DMS79 treated with DMSO at 0.1 percent for 48 hours (cell line): Measurements from ENCODE around the gene CMA1.
"Not testable (repeated sequence)": the region's sequence is repeated elsewhere in the genome, so short reads cannot be mapped to it uniquely, and the experiment has no call there.

Experiments
- DNase-seq: peaks from one replicate; lab custom pipeline; 2025; lab: John Stamatoyannopoulos, UW

The CMA1 gene, protein sequence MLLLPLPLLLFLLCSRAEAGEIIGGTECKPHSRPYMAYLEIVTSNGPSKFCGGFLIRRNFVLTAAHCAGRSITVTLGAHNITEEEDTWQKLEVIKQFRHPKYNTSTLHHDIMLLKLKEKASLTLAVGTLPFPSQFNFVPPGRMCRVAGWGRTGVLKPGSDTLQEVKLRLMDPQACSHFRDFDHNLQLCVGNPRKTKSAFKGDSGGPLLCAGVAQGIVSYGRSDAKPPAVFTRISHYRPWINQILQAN

DNA sequence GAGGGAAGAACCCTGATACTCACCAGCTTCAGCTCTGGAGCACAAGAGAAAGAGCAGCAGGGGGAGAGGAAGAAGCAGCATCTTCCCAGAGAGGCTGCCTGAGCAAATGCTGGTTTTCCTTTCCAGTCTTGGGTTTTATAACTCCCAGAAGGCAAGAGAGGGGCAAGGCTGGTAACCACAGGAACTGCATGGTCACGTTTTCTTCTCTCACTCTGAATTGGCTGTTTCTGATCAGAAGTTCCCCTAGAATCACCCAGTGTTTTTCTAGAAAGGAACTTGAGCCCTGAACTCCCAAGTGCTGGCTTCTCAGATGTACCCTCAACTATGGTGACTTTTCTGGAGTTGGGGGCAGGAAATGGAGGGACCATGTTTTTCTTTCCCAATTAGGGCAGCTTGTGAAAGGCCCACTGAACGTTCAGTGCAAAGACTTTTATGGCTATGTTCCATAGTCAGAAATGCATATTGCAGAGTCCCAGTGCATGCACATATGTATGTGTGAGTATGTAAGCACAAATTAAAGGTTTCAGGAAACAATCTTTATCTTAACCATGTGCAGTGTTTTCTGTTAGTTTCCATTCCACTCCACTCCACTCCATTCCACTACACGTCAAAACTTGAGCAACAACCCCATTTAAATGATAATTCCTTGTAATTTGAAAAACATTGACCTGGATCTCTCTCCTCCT, at the start of gene CMA1:
Gene CMA1 (minus strand): TSS at position 111 of the 686 bp plus-strand sequence. CDS start 30 bp downstream, at position 81.
- DNase-seq = no peak

DNA sequence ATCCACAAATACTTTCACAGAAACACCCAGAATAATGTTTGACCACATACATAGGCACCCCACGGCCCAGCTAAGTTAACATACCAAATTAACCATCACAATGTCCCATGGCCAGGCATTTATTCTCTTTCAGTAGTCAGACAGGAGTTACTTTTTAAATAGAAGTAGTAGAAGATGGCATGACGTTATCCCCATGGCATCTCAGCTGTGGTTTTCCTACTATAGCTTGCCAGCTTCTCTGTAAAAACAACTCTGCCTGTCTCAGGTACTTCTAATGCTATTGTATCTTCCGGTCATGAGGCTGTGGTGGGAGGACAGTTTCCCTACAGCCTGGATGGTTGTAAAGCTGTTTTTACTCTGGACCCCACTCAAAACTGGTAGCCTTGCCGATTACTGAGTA, 48.7 kb upstream of the CMA1 start:
- DNase-seq = no peak

DNA sequence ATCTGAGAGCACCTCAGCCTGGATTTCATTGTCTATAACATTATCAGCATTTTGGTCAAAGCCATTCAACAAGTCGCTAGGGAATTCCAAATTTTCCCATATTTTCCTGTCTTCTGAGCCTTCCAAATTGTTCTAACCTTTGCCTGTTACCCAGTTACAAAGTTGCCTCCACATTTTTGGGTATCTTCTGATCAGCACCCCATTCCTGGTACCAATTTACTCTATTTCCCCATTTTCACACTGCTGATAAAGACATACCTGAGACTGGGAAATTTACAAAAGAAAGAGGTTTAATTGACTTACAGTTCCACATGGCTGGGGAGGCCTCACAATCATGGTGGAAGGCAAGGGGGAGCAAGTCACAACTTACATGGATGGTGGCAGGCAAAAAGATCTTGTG, 41.0 kb upstream of the CMA1 start:
- not testable (repeated sequence) for DNase-seq

DNA sequence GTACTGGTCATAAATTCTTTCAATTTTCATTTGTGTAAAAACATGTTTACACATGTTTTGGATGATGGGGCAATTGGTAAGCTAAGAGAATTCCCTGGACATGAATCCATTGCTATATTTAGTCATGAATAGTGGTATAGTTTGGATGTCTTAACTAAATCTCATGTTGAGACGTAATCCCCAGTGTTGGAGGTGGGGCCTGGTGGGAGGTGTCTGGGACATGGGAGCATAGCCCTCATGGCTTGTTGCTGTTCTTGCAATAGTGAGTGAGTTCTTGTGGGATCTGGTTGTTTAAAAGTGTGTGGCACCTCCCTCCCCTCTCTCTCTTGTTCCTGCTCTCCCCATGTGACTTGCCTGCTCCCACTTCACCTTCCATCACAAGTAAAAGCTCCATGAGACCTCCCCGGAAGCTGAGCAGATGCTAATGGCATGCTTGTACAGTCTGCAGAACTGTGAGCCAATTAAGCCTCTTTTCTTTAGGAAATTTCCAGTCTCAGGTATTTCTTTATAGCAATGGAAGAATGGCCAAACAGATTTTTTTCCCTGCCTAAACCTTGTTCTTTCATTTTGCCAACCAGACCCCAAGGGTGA, 34.4 kb upstream of the CMA1 start:
- no peak for DNase-seq

DNA sequence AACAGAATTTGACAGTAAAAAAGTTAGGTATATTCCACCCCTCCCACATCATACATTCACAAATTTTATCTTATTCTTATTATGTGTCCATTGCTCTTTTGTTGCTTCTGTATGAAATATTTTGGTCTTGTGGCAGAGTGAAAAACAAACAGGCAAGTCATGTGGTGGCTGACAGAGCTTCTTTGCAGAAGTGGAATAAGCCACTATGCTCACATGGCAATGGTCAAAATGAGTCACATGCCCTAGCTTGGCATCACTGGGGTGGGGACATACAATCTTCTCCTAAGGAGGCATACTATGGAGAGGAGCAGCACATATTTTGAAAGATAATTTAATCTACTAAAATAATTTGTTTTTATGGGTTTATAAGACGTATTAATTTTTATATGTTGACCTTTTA, 27.7 kb upstream of the CMA1 start:
- DNase-seq = no peak

DNA sequence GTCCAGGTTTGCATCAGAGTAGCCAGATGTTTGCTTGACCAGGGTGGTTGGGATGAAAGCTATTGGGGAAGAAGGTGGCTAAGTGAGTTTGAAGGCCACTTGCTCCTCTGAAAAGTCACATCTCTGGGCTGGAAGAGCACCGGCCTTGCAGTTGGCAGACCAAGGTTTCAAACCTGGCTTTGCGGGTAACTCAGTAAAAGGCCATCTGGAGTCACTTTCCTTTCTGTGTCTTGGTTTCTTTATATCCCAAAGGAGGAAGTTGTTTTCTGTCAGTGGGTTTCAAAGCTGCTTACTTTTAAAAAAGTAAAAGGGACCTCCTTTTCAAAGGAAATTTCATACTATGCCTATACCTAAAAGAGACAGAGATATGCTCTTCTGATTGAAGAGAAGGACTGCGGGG, 26.2 kb upstream of the CMA1 start:
- DNase-seq = no peak

DNA sequence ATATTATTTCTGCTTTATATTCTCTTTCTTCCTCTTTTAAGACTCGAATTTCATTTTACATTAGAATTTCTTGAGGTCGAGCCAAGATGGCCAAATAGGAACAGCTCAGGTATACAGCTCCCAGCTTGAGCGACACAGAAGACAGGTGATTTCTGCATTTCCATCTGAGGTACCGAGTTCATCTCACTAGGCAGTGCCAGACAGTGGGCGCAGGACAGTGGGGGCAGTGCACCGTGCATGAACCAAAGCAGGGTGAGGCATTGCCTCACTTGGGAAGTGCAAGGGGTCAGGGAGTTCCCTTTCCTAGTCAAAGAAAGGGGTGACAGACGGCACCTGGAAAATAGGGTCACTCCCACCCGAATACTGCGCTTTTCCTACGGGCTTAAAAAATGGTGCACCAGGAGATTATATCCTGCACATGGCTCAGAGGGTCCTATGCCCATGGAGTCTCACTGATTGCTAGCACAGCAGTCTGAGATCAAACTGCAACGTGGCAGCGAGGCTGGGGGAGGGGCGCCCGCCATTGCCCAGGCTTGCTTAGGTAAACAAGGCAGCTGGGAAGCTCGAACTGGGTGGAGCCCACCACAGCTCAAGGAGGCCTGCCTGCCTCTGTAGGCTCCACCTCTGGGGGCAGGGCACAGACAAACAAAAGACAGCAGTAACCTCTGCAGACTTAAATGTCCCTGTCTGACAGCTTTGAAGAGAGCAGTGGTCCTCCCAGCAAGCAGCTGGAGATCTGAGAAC, 18.0 kb upstream of the CMA1 start:
- not testable (repeated sequence) for DNase-seq

DNA sequence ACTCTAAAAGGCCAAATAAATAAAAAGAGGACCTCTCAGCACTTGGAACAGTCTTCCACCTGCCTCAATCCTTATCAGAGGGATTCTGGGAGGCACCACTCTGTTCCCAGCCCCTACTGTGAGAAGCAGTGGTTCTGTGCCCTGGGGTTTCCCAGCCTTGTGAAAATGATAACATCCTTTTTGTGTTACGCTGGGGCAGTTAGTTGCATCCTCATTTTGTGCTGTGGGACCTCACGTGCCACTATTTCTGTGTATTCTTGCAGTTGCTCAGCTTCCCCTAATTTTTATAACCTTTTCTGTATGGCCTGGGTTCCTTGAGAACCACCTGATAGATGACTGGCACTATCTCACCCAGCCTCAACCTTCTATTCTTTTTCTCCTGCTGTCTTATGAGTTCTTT, 10.8 kb upstream of the CMA1 start:
- no peak for DNase-seq

DNA sequence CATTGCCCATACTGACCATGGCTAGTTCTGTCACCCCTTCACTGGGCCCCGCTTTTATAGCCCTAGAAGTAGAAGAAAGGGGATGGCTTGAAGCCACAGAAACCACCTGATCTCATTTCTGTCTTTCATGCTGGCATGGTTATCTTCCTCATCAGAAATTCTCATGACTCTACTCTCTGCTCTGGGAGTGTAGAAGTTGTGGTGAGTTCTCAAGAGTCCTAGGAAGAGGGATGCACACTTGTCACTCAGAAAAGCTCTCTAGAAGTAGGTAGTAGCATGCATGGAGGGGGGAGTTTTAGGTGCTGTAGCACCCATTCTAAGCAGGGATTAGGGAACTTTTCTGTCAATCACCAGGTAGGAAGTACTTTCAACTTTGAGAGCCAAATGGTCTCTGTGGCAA, 6.1 kb upstream of the CMA1 start:
- DNase-seq = no peak

DNA sequence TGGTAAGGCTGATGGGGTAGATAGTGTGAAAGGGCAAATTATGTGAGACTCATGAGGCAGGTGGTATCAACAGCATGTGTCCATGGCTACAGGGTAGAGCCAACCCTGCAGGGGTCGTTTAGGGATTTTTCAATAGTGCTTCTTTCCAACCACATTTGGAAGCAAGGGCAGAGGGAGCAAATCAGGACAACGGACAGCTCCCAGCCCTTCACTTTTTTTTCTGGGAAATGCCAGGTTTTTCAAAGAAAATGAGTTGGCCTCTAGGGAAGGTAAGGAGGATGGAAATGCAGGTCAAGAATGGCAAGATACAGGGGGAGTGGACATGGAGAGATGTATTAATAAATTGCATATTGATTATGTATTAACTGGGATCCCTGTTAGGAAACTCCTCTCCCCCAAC, 4.9 kb upstream of the CMA1 start:
- DNase-seq = no peak

DNA sequence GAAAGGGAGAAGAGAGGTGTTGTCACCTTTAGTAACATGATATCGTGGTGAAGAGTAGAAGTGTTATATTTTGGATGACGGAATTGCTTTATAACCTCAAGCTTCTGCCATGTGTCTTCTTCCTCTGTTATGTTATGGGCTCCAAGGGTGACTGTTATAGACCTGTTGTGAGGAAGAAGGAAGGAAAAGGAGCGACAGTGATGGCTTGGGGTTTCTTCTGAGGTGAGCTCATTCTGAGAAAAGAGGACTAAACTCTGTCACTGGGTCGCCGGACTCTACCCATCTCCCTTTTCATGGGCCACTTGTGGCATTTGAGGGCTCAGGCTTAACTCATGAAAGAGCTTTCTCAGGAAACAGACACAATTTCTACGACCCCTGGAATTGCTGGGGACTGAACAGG, 1.6 kb downstream of the CMA1 start:
- DNase-seq = no peak

DNA sequence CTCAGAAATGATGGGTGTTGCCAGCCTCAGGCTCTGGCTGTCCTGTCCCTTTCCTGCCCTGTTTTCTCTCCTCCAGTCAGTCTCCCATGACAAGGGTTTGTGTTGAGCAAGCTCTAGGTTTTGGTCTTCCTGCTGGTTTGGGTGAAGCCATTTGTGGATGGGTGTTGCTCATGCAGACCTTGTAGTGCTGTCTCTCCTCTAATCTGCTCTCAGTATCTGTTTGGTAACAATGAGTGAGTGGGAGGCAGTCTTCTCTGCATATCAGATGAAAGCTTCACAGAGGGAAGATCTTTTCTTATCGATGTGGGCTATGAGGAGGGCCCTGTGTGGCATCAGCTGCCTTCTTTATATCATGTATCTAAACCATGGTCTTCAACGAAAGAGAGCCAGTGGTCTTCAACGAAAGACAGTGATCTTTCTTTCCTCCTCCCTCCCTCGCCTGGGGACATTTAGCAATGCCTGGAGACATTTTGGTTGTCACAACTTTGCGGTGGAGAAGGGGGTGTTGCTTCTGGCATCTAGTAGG, 3.6 kb downstream of the CMA1 start:
- DNase-seq = no peak

DNA sequence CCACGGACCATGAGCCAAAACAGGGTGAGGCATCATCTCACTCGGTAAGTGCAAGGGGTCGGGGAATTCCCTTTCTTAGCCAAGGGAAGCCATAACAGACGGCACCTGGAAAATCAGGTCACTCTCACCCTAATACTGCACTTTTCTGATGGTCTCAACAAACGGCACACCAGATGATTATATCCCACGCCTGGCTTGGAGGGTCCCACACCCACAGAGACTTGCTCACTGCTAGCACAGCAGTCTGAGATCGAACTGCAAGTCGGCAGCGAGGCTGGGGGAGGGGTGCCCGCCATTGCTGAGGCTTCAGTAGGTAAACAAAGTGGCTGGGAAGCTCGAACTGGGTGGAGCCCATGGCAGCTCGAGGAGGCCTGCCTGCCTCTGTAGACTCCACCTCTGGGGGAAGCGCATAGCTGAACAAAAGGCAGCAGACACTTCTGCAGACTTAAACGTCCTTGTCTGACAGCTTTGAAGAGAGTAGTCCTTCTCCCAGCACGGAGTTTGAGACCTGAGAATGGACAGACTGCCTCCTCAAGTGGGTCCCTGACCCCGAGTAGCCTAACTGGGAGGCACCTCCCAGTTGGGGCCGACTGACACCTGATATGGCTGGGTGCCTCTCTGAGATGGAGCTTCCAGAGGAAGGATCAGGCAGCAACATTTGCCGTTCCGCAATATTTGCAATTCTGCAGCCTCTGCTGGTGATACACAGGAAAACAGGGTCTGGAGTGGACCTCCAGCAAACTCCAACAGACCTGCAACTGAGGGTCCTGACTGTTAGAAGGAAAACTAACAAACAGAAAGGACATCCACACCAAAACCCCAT, 16.3 kb downstream of the CMA1 start:
- DNase-seq = not testable (repeated sequence)

DNA sequence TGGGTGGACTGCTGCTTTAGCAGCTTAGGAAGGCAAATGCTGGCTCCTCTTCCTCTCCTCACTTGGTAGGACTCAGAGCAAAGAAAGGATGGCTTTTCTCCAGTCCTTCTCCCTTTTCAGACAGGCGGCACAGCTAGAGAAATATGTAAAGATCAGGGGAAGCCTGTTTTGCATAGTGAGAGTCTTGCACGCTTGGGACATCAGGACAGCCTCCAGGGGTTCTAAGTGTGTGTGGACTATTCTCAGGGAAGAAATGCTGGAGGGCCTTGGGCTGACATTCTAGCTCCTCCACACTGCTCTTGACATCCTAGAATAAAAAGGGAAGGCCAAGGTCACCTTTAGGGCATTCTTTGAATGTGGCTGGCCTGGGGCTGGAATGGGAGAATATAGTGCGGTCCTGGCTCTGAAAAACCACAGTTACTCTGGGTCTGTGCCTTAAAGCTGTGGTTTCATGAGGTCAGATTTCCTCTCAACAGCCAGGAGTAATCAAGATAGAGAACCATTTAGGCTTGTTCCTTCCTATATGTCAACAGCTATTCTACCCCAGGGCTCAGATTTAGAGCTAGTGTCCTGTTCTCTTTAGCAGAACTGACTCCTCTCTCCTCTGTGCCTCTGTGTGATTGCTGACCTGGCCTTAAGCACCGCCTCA, 24.3 kb downstream of the CMA1 start:
- no peak for DNase-seq

DNA sequence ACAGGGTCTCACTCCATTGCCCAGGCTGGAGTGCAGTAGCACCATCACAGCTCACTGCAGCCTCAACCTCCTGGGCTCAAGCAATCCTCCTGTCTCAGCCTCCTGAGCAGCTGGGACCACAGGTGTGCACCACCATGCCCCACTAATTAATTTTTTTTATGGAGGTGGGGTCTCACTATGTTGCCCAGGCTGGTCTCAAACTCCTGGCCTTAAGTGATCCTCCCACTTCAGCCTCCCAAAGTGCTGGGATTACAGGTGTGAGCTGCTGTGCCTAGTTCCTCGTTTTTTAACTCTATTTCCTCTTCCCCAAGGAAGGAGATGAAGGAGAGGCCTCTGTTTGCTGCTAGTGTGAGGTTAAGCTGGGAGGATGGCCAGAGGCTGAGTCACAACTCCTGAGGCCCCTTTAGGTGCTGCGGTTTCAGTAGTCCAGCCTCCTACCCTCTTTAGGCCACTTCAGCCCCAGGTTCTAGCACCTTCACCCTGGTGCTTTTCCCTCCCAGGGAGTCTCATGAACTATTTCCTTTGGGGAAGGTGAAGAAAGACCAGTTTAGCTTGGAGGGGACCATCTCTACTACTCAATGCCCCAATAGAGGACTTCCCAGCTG, 25.3 kb downstream of the CMA1 start:
- not testable (repeated sequence) for DNase-seq

DNA sequence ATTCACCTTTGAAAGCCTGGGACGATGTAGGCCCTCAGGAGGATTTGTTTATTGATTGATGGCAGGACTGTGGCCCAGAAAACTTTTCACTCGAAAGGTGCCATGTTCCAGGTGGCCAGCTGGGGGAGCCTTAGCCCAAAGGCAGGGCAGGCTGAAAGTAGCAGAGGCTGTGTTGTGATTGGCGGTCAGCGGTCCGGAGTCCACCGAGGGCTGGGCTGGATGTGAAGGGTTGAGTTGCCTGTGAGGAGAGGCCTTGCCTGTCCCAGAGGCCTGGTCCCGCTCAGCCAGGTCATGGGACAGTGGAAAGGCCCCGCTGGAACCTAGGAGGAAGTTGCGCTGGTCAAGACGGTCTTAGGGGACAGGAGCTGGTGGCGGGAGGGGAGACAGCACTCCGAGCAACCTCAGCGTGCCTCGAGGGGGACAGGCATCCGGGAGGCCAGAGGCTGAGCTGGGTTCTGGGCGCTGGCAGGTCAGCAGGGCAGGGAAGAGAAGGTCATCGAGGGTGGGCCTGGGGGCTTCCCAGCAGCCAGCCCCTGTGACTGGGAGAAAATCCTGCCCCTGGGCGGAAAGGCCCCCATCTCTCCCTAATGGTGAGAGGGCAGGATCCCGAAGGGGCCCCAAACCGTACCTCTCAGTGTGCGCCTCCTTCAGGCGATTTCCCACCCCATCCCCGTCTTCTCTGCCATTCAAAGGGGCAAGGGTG, 26.3 kb downstream of the CMA1 start:
- no peak for DNase-seq

DNA sequence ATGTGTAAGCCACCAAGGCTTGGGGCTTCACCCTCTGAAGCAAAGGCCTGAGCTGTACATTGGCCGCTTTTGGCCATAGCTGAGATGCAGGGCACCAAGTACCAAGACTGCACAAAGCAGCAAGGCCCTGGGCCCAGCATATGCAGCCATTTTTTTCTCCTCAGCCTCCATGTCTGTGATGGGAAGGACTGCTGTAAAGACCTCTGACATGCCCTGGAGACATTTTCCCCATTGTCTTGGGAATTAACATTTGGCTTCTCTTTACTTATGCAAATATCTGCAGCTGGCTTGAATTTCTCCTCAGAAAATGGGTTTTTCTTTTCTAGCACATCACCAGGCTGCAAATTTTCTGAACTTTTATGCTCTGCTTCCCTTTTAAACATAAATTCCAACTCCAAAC, 28.1 kb downstream of the CMA1 start:
- DNase-seq = not testable (repeated sequence)

DNA sequence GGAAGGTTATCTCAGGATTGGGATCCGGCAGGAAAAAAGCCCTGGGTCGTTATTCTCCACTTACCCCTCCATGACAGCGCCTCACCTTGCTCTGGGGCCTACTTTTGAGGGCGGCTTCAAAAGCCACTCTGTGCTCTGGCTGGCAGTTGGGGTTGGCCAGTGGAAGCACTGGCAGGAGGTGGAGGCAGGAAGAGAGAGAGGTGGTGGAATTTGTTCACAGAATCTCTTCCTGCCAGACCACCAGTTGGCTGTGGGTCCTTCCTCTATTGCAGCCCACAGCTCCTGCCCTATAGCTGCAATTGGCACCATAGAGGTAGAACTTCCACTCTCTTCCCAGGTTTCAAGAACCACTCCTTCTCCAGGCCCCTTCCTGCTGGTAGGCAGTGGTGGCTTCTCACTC, 32.8 kb downstream of the CMA1 start:
- no peak for DNase-seq

DNA sequence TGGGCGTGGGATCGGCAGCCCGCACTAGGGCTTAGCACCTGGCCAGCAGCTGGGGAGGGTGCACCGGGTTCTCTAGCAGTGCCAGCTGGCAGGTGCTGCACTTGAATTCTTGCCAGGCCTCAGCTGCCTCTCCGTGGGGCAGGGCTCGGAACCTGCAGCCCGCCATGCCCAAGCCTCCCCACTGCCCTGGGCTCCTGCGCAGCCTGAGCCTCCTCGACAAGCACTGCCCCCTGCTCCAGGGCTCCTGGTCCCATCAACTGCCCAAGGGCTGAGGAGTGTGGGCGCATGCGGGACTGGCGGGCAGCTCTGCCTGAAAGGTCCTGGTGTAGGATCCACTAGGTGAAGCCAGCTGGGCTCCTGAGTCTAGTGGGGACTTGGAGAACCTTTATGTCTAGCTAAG, 34.9 kb downstream of the CMA1 start:
- no peak for DNase-seq

DNA sequence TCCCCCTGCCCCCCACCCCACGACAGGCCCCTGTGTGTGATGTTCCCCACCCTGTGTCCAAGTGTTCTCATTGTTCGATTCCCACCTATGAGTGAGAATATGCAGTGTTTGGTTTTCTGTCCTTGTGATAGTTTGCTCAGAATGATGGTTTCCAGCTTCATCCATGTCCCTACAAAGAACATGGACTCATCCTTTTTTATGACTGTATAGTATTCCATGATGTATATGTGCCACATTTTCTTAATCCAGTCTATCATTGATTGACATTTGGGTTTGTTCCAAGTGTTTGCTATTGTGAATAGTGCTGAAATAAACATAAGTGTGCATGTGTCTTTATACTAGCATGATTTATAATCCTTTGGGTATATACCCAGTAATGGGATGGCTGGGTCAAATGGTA, 37.6 kb downstream of the CMA1 start:
- not testable (repeated sequence) for DNase-seq
